ENCODE measurements around the gene UBN1.
"Not testable (repeated sequence)": the region's sequence is repeated elsewhere in the genome, so short reads cannot be mapped to it uniquely, and the experiment has no call there.

Gene UBN1

DNA sequence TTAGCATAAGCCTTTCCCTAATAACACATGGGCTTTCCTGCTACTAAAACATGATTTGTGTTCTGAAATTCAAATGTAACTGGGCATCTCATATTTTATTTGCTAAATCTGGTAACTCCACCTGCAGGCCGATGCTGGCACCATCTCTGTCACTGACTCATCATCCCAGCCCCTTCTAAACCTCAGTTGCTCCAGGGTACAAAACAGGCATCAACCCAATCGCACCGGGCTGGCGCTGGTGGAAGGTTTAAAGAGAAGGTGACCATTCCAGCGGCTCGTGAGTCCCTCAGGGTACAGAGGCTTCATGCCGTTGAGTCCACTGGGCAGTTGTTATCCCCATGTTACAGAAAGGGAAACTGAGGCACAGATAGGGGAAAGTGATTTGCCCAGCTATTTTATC, 62.5 kb downstream of the UBN1 start:
- DNase-seq = no peak

DNA sequence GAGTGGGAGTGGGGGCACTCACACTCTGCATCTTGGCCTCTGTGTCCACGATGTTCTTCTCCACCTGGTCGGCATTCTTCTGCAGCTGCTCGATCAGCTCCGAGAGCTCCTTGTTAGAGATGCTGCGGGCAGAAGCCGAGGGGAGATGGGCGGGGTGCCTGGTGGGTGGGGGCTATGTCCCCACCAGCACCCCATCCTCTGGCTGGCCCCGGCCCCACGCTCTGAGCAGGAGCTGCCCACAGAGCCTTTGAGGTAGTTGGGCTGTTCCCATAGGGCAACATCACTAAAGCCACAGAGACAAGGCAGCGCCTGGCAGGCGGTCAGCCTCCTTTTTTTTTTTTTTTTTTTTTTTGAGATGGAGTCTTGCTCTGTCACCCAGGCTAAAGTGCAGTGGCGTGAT, 63.5 kb downstream of the UBN1 start:
- no peak for DNase-seq

DNA sequence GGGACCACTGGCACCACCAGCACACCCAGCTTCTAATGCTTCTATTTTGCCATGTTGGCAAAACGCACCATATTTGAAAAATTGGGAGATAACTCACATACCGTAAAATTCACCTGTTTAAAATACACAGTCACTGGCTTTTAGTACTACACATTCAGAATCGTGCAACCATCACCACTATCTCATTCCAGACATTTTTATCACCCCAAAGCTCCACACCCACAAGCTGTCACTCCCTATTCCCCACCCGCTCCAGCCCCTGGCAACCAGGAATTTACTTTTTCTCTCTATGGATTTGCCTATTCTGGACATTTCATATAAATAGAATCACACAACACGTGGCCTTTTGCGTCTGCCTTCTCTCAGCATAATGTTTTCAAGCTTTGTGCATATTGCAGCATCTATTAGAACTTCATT, 64.7 kb downstream of the UBN1 start:
- DNase-seq = no peak

DNA sequence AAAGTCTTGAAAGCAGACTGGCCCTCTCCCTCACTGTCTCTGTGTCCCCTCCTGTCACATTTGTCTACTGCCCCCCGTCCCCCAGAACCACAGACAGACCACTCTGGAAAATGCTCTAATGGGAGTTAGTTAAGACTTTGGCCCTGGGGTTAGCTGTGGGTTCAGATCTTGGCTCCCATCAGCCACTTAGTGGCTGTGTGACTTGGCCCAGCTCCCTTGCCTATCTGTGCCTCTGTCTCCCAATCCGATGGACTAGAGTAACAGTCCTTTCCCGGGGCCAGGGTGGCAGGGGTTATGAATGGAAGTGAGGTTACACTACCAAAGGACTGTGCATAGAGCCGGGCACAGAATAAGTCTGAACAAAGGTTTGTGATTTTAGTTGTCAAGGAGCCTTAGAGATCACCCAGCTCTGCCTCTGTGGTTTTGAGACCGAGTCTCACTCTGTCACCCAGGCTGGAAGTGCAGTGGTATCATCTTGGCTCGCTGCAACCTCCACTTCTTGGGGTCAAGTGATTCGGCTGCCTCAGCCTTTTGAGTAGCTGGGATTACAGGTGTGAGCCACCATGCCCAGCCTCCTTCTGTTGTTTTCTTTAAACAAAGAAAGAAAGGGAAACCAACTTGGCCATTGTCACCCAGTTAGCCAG, 66.0 kb downstream of the UBN1 start:
- no peak for DNase-seq

DNA sequence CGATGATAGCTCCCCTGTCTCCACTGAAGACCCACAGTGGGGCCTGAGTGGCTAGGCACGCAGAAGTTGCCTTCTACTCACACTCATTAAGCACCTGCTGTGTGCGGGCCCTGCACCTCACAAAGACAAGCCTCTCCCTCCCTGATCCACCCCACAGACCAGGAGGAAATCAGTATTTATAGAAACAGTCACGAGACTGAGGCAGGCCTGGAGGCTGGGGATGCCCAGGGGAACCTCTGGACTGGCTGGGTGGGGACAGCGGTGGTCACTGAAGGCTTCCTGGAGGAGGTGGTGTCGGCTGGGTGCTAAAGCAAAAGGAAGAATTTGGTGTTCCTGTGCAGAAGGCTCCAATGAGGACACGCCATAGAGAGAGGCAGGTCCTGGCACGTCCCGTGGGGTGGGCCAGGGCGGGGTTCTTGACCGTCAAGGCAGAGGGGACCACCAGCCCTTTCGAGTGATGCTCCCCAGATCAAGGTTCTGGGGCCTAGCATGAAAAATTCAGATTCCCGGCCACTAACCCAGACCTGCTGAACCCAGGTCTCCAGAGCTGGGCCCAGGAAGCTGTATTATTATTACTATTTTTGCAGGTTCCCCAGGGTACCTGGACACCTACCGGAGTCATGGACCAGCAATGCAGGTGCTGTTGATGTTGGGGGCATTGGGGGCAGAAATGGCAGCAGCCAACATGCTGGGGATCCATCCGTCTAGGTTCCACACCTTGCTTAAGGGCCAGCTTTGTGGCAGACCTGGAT, 66.7 kb downstream of the UBN1 start:
- no peak for DNase-seq

DNA sequence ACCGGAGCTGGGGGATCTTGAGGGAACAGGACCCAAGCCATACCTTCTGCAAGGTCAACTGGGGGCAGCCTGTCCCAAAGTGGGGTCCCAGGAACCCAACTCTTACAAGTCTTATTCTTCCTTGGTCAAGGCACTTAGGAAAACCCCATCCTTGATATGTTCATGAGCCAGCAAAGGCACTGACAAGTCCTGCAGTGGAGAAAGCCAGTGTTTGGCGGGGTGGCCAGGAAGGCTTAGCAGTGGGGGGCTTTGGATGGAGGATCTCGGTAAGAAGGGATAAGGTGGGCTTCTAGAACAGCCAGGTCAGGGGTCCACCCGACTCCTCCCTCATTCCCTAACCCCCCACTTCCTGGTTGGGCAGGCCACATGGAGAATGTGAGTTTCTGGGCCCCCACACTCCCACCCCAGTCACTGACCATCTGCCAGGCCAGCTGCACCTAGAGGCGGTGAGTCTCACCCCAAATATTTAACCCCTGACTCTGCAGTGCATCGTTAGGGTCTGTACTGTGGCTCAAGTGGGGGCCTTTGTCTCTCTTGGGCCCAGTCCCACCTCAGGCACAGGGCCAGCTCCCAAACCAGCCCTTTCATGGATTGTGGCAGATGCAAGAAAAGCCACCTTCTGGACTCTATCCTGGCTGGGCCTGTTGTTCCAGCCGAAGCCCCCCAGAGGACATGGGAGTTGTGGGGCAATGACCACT, 67.4 kb downstream of the UBN1 start:
- no peak for DNase-seq

DNA sequence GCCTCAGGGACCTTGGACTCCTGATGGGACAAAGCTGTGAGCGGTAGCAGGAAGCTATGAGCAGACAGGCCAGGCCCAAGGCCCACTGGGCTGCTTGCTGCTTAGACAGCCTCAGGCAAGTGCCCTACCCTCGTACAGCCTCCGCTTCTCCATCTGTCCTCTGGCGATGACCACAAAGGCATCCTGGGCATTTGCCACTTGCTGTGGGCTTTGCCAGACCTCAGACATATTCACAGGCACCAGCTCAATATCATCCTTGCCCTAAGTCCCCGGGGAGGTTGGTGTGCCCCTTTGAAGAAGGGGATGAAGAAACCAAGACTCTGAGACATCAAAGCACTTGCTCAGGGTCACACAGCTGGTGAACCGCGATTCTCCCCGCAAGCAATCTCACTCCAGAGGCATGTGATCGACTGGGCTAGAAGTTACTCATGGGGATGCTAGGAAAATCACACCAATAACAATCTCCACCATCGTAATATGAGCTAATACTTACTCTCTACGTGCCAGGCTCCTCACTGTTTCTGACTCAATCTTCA, 68.0 kb downstream of the UBN1 start:
- no peak for DNase-seq

DNA sequence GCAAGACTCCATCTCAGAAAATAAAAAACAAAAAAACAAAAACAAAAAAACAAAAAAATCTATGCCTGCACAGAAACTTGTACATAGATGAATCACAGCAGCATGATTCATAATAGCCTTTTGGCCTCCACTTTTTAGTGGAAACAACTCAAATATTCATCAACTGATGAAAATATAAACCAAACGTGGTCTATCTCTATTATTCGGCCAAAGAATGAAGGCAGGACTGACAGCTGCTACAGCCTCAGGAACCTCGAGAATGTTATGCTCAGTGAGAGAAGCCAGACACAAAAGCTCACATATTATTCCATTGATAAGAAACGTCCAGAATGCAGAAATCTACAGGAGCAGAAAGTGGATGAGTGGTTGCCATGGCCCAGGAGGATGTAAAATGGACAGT, 69.8 kb downstream of the UBN1 start:
- DNase-seq = no peak

DNA sequence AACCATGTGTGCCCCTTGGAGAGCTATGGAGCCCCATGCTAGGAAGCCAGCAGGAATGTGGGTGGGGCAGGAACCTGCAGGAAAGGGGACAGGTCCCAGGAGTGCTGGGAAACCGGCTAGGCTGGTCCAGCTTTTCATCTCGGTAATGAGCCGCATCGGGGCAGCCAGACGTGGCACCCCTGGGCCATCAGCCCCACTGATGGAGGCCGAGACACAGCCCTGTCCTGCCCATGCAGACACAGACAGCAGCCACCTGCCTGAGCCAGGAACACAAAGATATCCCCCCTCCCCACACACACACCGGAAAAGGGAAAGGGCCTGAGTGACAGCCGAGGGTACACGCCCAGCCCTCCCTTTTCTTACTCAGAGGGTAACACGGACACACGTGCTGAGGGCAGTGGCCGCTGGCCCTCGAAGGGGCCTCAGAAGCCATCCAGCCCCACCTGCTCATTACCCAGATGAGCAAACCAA, 71.5 kb downstream of the UBN1 start:
- peak in 1 of 2 experiments; percentile 42 for DNase-seq

DNA sequence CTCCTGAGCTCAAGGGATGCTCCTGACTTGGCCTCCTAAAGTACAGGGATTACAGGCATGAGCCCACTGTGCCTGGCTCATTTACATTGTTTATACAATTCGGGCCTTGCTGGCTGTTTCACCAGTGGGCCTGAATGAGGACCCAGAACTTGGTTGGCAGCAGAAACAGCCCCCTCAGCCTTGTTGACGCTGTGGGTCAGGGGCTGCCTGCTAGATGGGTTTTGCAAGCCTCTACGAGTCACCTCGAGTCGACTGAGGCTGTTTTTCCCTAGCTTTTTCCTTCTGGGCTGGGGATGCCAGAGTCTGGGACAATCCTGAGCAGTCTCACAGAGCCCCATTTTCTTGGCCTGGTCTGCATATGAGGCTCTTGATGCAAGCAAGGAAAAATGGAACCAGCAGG, 73.5 kb downstream of the UBN1 start:
- DNase-seq = no peak

DNA sequence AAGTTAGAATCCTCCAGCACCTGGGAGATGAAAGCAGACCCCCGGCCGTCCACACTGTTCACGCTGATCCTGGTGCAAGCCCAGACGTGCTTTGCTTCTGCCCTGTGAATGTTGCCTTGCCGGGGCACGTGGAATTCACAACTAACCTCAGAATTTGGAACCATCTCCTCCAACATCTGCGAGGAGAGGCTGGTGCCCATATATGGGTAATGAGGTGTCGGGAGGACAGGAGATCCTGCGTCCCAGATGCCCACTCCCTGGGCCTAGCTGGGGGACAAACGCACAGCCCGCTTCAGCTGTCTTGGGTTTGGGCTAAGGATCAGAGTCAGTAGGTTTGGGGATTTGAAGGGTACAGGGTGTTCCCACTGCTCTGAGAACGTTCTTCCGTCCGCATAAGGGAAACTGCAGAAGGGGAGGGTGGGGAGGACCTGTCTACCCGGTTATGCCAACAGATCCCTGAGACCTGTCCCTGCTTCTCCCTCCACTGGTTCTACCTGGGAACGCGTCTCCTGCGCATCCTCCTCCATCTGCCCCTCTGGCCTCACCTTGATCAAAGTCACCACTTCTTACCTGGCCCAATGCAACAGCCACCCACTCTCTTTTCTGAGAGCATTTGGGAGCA, 75.6 kb downstream of the UBN1 start:
- DNase-seq = no peak

DNA sequence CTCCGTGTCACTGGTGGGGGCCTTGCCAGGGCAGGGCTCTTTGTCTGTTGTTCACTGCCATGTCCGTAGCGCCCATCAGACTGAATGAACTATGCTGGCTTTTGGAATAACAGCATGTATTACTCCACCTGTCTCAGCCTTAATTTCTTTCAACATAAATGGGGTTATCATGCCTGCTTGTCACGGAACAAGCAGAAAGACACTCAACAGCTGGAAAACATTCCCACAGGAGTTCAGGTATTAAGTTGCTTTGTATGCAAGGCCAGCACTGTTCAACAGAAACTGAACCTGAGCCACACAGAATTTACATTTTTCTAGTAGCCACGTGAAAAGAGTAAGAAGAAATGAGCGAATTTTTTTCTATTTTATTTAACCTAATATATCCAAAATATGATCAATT, 76.6 kb downstream of the UBN1 start:
- no peak for DNase-seq

DNA sequence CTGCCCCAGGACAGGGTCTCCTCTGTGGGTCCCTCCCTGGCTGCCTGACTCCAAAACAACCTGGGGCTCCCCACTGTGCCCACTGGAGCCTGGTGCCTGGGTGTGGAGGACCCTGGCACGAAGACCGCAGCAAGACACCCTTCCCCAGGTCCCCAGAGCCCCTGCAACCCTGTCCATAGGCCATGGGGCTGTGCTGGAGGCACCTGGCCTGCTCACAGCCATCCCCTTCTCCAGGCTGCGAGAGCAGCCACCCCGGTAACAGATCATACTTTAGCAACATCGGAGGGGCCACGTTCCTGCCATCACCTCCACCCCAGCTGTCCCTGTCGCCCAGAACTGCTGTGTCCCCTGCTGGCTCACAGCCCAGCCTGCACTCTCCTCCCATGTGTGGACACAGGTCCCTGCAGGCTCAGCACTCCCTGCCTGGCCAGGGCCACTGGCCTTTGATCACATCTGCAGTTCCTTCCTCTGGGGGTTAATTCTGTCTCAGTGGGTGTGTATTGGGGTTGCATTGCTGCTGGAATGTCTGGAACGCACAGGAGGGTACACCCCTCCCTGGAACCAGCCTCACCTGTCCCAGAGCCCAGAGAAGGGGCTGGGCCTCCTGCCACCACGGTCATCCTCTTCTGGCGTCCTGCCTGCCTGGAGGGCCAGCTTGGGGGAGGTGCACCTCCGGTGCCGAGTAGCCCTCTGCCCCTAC, 77.5 kb downstream of the UBN1 start:
- no peak for DNase-seq

DNA sequence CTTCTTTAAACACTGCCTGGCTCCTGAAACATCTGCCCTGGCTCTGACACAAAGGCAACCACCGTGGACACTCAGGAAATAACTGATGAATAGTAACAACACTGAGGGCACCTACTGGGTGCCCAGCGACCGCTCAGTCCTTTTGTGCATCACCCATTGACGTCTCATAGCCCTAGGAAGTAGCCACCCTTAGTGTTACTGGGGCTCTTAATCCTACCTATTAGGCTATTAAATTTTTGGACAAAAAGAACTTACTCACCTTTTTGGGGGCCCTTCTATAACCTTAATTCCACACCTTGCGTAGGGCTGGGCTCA, 78.0 kb downstream of the UBN1 start:
- no peak for DNase-seq

DNA sequence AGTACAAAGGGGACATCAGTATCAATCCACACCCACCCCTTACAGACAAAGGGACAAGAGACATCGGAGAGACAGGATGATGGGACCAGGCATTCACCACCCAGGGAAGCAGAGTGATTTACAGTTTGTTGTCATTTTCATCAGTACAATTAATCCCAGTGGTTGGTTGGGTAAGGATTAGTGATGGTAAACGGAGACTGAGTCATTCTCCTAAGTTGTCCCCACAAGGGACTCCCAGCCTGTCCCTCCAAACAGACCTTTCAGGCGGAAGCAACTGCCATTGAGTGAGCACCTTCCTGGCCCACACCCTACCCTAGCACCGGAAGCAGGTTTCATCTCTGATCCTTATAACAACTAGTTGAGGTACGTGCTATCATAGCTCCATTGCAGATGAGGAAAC, 78.5 kb downstream of the UBN1 start:
- DNase-seq = no peak

DNA sequence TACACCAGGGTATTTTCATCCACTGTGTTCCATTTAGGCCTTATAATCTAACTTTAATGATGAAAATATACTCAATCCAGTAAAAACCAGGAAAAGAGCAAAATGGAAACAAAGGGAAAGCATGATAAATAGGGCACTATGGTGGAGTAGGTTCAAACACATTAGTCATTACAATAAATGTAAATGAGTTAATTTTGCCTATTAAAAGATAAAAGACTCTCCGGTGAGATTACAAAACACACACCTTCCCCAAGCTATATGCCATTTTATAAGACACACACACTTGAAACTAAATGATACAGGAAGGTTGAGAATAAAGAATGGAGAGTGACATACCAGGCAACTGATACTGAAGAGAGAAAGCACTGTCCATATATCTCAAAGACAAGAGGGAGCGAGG, 79.6 kb downstream of the UBN1 start:
- no peak for DNase-seq

DNA sequence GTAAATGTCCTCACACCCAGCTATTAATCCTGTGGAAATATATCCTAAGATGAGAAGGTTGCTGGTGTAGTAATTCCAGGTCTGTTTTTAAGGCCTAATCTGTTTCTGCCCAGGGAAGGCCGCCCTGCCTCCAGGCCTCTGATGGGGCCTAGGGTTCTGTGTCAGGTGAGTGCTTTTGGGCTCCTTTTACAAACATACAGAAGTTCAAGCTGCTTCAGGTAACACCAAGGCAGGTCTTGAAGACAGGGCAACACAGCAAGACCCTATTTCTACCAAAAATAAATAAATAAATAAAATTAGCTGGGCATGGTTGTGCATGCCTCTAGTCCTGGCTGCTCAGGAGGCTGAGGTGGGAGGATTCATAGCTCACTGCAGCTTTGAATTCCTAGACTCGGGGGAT, 80.4 kb downstream of the UBN1 start:
- DNase-seq = no peak

DNA sequence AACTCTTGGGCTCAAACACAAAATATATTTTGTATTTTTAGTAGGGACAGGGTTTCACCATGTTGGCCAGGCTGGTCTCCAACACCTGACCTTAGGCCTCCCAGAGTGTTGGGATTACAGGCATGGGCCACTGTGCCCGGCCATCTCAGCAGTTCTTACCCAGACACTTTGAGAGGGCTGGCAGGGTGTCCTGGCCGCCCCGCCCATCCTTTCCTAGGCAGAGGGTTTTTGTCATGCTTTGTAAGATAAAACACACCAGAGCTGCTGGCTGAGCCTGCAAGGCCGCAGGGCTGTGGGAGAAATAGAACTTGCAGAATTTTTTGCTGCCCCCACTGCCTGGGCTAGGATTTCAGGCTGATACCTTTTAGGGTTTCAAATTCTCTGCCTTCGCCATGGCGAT, 80.9 kb downstream of the UBN1 start:
- DNase-seq = no peak

DNA sequence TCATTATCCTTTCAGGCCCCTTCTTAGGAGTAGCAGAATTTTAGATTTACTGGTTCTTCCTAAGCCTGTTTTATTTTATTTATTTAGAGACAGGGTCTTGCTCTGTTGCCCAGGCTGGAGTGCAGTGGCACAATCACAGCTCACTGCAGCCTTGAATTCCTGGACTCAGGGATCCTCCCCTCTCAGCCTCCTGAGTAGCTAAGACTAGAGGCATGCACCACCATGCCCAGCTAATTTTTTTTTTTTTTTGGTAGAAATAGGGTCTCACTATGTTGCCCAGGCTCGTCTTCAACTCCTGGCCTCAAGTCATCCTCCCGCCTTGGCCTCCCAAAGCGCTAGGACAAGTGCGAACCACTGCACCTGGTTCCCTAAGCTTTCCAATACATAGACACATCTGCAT, 82.3 kb downstream of the UBN1 start:
- DNase-seq = not testable (repeated sequence)

DNA sequence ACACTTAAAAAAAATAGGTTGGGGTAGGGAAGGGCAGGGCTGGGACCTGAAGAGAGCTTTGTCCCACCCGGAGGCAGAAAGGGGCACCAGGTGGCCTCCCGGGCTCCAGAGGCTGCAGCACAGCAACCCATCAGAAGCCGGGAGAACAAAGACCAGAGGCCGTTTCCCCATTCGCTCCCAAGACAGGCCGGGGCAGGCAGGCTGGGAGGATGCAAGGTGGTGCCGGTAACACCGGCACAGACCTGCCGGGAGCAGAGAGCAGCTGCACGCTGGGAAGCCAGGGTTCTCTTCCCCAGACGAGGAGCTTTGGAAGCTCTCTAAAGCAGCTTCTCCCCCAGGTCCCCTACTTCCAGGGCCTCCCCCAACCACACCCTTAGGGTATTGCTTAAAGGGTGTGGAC, 84.1 kb downstream of the UBN1 start:
- DNase-seq = no peak

Data from NCI-H526 (cell line).